Stimulated activated CD4-positive, alpha-beta T cell treated with anti-CD3 and anti-CD28 coated beads, Interleukin-4, amount 100 ng/mL, for 24 hours (primary cell): ENCODE measurements around the gene NFATC2.

Experiments
- DNase-seq: peaks from one replicate; pipeline ENCODE4 v3.0.0-alpha.2; 2020

The NFATC2 gene

GRCh38 chr20:51368461-51369211 lies 173.9 kb downstream of the NFATC2 start:
- DNase-seq, result no peak

- DNase-seq, result no peak
These were observed 176.2 kb downstream of the NFATC2 start for GRCh38 chr20:51366155-51366886.

- DNase-seq, result no peak
These were observed 176.8 kb downstream of the NFATC2 start for GRCh38 chr20:51365670-51366069.

GRCh38 chr20:51363813-51364212 lies 178.7 kb downstream of the NFATC2 start:
- no peak for DNase-seq

GRCh38 chr20:51363378-51363777 lies 179.1 kb downstream of the NFATC2 start:
- no peak for DNase-seq

GRCh38 chr20:51362254-51362653 lies 180.3 kb downstream of the NFATC2 start:
- no peak for DNase-seq

GRCh38 chr20:51361258-51361657 lies 181.3 kb downstream of the NFATC2 start:
- DNase-seq, result no peak

GRCh38 chr20:51360451-51361201 lies 181.9 kb downstream of the NFATC2 start:
- DNase-seq, result no peak

GRCh38 chr20:51359947-51360346 lies 182.6 kb downstream of the NFATC2 start:
- DNase-seq, result no peak

- no peak for DNase-seq
These were observed 183.1 kb downstream of the NFATC2 start for GRCh38 chr20:51359401-51359800.

GRCh38 chr20:51358032-51358724 lies 184.3 kb downstream of the NFATC2 start:
- no peak for DNase-seq

GRCh38 chr20:51357543-51357942 lies 185.0 kb downstream of the NFATC2 start:
- no peak for DNase-seq

- DNase-seq, result no peak
These were observed 185.6 kb downstream of the NFATC2 start for GRCh38 chr20:51356871-51357270.

- no peak for DNase-seq
These were observed 187.7 kb downstream of the NFATC2 start for GRCh38 chr20:51354769-51355319.

- DNase-seq, result no peak
These were observed 188.2 kb downstream of the NFATC2 start for GRCh38 chr20:51354191-51354768.

GRCh38 chr20:51353491-51353890 lies 189.0 kb downstream of the NFATC2 start:
- DNase-seq, result no peak

- no peak for DNase-seq
These were observed 189.7 kb downstream of the NFATC2 start for GRCh38 chr20:51352791-51353190.

- no peak for DNase-seq
These were observed 191.4 kb downstream of the NFATC2 start for GRCh38 chr20:51350941-51351631.

- no peak for DNase-seq
These were observed 193.6 kb downstream of the NFATC2 start for GRCh38 chr20:51348876-51349275.

- no peak for DNase-seq
These were observed 194.7 kb downstream of the NFATC2 start for GRCh38 chr20:51347831-51348230.

GRCh38 chr20:51346686-51347485 lies 195.6 kb downstream of the NFATC2 start:
- DNase-seq, result no peak
